Measurements from ENCODE around the gene AEBP2. TPM values are rescaled to one million over a fixed set of nuclear protein-coding genes. Genes with fewer than 3 reads are reported as not detected.

The AEBP2 gene
- total RNA-seq, 2 donors from 2014 or later: 25.1 to 25.7 TPM

DNA sequence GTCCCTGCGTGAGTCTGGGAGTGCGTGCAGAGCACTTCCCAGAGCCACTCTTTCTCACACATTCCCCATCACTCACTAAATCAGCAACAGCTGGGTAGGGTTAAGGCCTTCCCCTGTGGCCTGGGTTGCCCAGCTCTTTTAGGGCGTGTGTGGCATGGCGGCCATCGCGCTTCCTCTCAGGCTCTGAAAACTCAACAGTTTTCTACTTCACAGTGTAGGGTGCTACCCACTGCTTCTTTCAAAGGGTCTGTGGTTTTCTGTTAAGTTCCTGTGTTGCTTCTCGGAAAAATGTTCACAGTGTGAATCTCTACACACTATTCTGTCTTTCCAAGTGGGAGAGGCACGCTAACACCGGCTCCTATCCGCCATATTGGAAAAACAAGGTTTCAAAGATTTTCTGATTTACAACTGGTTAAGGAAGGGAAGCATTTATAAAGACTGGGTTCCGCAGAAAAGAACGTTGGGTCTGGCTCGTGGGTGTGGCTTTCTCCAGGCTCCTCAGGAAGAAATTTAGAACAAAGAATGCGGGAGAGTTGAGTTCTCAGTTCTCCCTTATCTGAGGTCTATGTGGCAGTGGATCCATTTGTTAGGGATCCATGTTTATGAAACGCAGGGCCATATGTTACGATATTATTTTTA, 34.9 kb upstream of the AEBP2 start:
- no peaks in the 10 kb centered on the region for H3K9me3 ChIP-seq
- no peaks in the 10 kb centered on the region for H3K36me3 ChIP-seq (replicated peaks in 1 of 2; ENCODE audit: insufficient read depth in 1 of 2, low read depth in 2 of 2)
- 90 to 93% methylated on average over 16 of the region's 16 CpGs for WGBS, 2 donors
- no peaks in the 10 kb centered on the region for H3K4me1 ChIP-seq
- ATAC-seq: no peak
- intact Hi-C loops (cut with DNase I): no loop called here
- TF ChIP-seq POLR2A (IDR thresholded peaks at IDR 0.05): no peak
- TF ChIP-seq, protein P1, sequence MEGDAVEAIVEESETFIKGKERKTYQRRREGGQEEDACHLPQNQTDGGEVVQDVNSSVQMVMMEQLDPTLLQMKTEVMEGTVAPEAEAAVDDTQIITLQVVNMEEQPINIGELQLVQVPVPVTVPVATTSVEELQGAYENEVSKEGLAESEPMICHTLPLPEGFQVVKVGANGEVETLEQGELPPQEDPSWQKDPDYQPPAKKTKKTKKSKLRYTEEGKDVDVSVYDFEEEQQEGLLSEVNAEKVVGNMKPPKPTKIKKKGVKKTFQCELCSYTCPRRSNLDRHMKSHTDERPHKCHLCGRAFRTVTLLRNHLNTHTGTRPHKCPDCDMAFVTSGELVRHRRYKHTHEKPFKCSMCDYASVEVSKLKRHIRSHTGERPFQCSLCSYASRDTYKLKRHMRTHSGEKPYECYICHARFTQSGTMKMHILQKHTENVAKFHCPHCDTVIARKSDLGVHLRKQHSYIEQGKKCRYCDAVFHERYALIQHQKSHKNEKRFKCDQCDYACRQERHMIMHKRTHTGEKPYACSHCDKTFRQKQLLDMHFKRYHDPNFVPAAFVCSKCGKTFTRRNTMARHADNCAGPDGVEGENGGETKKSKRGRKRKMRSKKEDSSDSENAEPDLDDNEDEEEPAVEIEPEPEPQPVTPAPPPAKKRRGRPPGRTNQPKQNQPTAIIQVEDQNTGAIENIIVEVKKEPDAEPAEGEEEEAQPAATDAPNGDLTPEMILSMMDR (IDR thresholded peaks at IDR 0.05): no peak
- DNase-seq: no peak
- no peaks in the 10 kb centered on the region for H3K27me3 ChIP-seq
- no peak overlapping the region for H3K4me3 ChIP-seq
- no peak overlapping the region for H3K27ac ChIP-seq

DNA sequence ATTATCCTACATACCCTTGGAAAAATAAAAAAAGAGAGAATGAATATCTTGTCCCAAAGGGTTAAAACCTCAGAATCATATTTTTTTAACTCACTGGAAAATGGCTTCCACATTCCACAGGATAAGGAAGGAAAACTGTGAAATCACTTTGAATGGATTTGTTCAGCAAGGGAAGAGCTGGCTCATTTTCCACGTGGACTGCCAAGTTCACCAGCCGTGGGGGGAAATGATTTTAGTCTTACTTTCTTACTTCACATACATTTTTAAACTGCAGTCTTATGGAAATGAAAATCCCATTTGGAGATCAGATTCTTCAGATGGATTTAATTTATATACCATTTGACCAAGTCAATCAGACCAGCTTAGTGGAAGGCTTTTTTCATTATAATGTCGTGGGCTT, 29.9 kb upstream of the AEBP2 start:
- Histone ChIP-seq H3K4me1 (no peaks in the 10 kb centered on the region), H3K9me3 (no peaks in the 10 kb centered on the region), H3K4me3 (no peak overlapping the region), H3K27me3 (no peaks in the 10 kb centered on the region), H3K27ac (no peak overlapping the region), H3K36me3 (replicated peaks in 1 of 2; ENCODE audit: insufficient read depth in 1 of 2, low read depth in 2 of 2) (no peaks in the 10 kb centered on the region)
- TF ChIP-seq, protein P1 (IDR thresholded peaks at IDR 0.05): no peak
- TF ChIP-seq POLR2A (IDR thresholded peaks at IDR 0.05): no peak
- intact Hi-C loops (cut with DNase I): no loop called here
- no peak for DNase-seq
- WGBS, 2 donors: 11 to 25% methylated on average over 3 of the region's 3 CpGs
- no peak for ATAC-seq

DNA sequence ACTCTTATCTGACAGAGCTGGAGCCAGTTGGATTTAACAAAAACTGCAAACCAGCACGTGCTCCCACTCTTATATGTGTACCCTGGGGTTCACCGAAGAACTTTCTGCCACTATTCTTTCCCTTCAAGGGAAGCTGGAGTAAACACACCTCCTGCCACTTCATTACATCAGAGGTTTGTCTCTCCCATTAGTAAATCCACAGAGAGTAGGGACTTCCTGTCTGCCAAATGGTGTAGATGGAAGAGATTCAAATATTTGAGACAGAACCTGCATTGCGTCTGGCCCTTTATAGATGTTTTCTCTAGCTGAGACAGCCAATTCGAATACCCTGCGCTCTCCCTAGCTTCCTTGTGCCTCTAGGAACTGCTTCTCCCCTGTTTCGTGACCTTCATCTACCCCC, 29.1 kb upstream of the AEBP2 start:
- intact Hi-C loops (cut with DNase I): no loop called here
- no peak for DNase-seq
- no peak for ATAC-seq
- H3K27me3 ChIP-seq: no peaks in the 10 kb centered on the region
- no peak overlapping the region for H3K4me3 ChIP-seq
- TF ChIP-seq, protein P1 (IDR thresholded peaks at IDR 0.05): no peak
- no peak for TF ChIP-seq POLR2A (IDR thresholded peaks at IDR 0.05)
- WGBS, 2 donors: 53 to 54% methylated on average over 6 of the region's 6 CpGs
- no peaks in the 10 kb centered on the region for H3K4me1 ChIP-seq
- no peak overlapping the region for H3K27ac ChIP-seq
- no peaks in the 10 kb centered on the region for H3K9me3 ChIP-seq
- no peaks in the 10 kb centered on the region for H3K36me3 ChIP-seq (replicated peaks in 1 of 2; ENCODE audit: insufficient read depth in 1 of 2, low read depth in 2 of 2)

DNA sequence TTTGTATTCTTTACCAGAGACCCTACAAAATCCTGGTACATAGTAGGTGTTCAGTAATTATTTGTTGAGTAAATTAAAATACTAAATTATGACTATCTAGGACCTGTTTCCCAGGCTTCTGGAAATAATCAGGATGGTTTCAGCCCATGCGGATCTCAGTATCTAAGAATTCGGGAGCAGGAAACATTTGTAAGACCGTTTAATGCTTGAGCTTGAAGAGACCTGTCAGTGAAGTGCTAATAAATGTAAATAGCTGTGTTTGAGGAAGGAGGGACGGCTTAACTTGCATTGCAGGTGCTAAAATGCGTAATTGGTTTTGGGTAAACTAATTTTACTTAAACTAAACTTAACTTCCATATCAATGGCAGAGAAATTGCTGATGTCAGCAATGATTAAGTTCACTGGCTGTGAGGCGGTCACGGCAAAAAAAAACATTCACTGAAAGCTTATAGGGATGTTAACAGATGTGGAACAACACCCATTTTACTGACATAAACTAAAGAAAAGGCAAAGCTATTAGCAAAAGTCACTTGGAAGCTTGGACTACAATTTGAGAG, 28.6 kb upstream of the AEBP2 start:
- no peak overlapping the region for H3K4me3 ChIP-seq
- ATAC-seq (no peak), DNase-seq (no peak)
- TF ChIP-seq, protein P1 (IDR thresholded peaks at IDR 0.05): no peak
- TF ChIP-seq POLR2A (IDR thresholded peaks at IDR 0.05): no peak
- H3K4me1 ChIP-seq: no peaks in the 10 kb centered on the region
- no peaks in the 10 kb centered on the region for H3K27me3 ChIP-seq
- no peaks in the 10 kb centered on the region for H3K36me3 ChIP-seq (replicated peaks in 1 of 2; ENCODE audit: insufficient read depth in 1 of 2, low read depth in 2 of 2)
- WGBS, 2 donors: 36 to 49% methylated on average over 7 of the region's 7 CpGs
- no peak overlapping the region for H3K27ac ChIP-seq
- intact Hi-C loops (cut with DNase I): no loop called here
- H3K9me3 ChIP-seq: no peaks in the 10 kb centered on the region

Data from body of pancreas (tissue), 4 donors.